Stomach (tissue), 9 donors: ENCODE data around the gene GALK1. TPM values are rescaled to one million over a fixed set of nuclear protein-coding genes. Genes with fewer than 3 reads are reported as not detected.

Experiments used
- DNase-seq, 2 donors: peaks; one replicate each; pipeline versions ENCODE4 v3.0.0 to v3.0.0-alpha.2; 2013 to 2019
- H3K27ac ChIP-seq, 5 donors: fragments of 200-600 bp in 4 of 5; sonication (generic) in 4 of 5; one replicate each; pipeline ENCODE4 v1.5.1; 2013 to 2019; ENCODE audit warnings: mild to moderate bottlenecking in 1 of 5, moderate library complexity in 1 of 5
- H3K27me3 ChIP-seq, 3 donors: fragments of 200-600 bp; sonication (generic); one replicate each; pipeline ENCODE4 v1.5.1; 2017 to 2019; ENCODE audit warnings: mixed run types in 1 of 3
- H3K36me3 ChIP-seq, 4 donors: fragments of 200-600 bp; sonication (generic); 1 replicate in 3 of 4; 2 replicates in 1 of 4; pipeline ENCODE4 v1.5.1; 2016 to 2019
- H3K4me1 ChIP-seq, 4 donors: fragments of 200-600 bp; sonication (generic); one replicate each; pipeline ENCODE4 v1.5.1; 2016 to 2019
- H3K4me3 ChIP-seq, 4 donors: fragments of 200-600 bp; sonication (generic) in 3 of 4; one replicate each; pipeline ENCODE4 v1.5.1; 2016 to 2019; ENCODE audit warnings: mild to moderate bottlenecking in 1 of 4
- H3K9me3 ChIP-seq, 4 donors: fragments of 200-600 bp; sonication (generic); one replicate each; pipeline ENCODE4 v1.5.1; 2016 to 2019
- CTCF ChIP-seq, 7 experiments: fragments of 450-650 bp in 4 of 7; fragments of 200-600 bp in 3 of 7; sonication (generic) in 3 of 7; IDR thresholded peaks; one replicate each; pipeline ENCODE4 v1.5.1; 2016 to 2019; ENCODE audit warnings: antibody characterized with exemption in 7 of 7, control low read depth in 2 of 7, mild to moderate bottlenecking in 1 of 7
- EP300 ChIP-seq: sonication (generic); formaldehyde crosslinking; IDR thresholded peaks from one replicate; pipeline ENCODE4 v1.6.1; 2017; ENCODE audit warnings: antibody characterized with exemption
- POLR2A ChIP-seq, 4 donors: fragments of 450-650 bp; IDR thresholded peaks; one replicate each; pipeline ENCODE4 v1.6.1; 2016; ENCODE audit warnings: antibody characterized with exemption in 4 of 4, control low read depth in 2 of 4, mild to moderate bottlenecking in 1 of 4, moderate library complexity in 1 of 4
- POLR2AphosphoS5 ChIP-seq, 3 donors: sonication (generic); formaldehyde crosslinking; IDR thresholded peaks; one replicate each; pipeline ENCODE4 v1.6.1; 2016; ENCODE audit warnings: antibody characterized with exemption in 3 of 3
- WGBS, 5 donors: extraction: QIAGEN DNeasy Blood & Tissue Kit in 3 of 5; methylation state at CpG; one replicate each; pipeline versions ENCODE4 v1.1.5 to v1.1.7; 2013 to 2018; 5-methylcytosine and 5-hydroxymethylcytosine counted together
- intact Hi-C: fragments of 100-400 bp; cut with DNase I; formaldehyde crosslinking; loops from one replicate; pipeline ENCODE4 v1.15.1; 2023; ENCODE audit warnings: low total_unique reads
- polyA plus RNA-seq, 3 donors: library from polyadenylated mRNA; stranded (reverse); fragments of 200-250 nt; gene quantifications; one replicate each; pipeline ENCODE4 v1.2.3, GENCODE V29; 2013
- total RNA-seq, 5 donors: library from RNA; depleted of rRNA; stranded (reverse); fragments of >200 nt; gene quantifications; one replicate each; pipeline versions ENCODE4 v1.1.0 to v1.2.3, GENCODE V29; 2014 to 2016
- donor health status: healthy with polysubstance abuse.
- donor health status: Bipolar disorder and iron deficiency.
- donor health status: healthy.

Gene GALK1
- total and polyA plus RNA-seq, 8 donors = 7.6 to 57.1 (median 34.5) TPM

DNA sequence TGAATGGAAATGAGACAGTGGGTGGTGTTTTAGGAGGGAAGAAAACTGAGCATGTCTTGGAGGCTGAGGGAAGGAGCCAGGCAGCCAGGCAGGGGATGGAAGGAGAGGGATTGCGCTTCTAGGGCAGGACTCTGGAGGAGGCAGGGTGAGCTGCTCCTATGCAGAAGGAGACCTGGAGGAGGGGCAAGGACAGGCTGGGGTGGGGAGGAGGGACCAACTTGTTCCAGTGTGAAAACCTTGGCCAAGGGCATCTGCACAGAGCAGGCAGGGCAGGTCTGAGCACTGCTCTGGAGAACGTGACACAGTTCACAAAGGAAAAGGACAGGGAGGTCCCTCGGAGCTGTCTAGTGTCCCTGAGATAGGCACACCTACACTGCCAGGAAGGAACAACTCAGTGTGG is 5.5 kb downstream of the GALK1 start:
- Histone ChIP-seq H3K36me3 (peaks cover 31 to 67% (median 64%) of the 10 kb centered on the region in 4 donors), H3K27me3 (no peaks in the 10 kb centered on the region), H3K9me3 (no peaks in the 10 kb centered on the region), H3K4me1 (peaks cover 10 to 33% (median 24%) of the 10 kb centered on the region in 4 donors), H3K27ac (peak overlapping the region in 3 of 5 donors; percentile 20 to 46 (median 33)), H3K4me3 (no peak overlapping the region)
- WGBS, 5 donors = 45 to 68% (median 48%) methylated on average over 3 of the region's 3 CpGs
- intact Hi-C loops = loop anchor here (5.0 kb wide), 1 partner anchor 92 kb away; the partner anchor contains the start of genes RECQL5 and SAP30BP
- peak; percentile 57 to 68 for DNase-seq
- TF ChIP-seq EP300 (no peak), POLR2AphosphoS5 (IDR thresholded peaks at IDR 0.05) (no peak), CTCF (IDR thresholded peaks at IDR 0.05) (no peak)

- no peak for TF ChIP-seq CTCF (IDR thresholded peaks at IDR 0.05)
- TF ChIP-seq EP300 = no peak
- no peak for TF ChIP-seq POLR2AphosphoS5 (IDR thresholded peaks at IDR 0.05)
- no peak for TF ChIP-seq POLR2A (IDR thresholded peaks at IDR 0.05)
- Histone ChIP-seq H3K4me1 (peaks cover 9 to 33% (median 20%) of the 10 kb centered on the region in 4 donors), H3K27ac (peak overlapping the region in 1 of 5 donors; percentile 33), H3K36me3 (peaks cover 33 to 78% (median 70%) of the 10 kb centered on the region in 4 donors), H3K9me3 (no peaks in the 10 kb centered on the region), H3K27me3 (no peaks in the 10 kb centered on the region), H3K4me3 (no peak overlapping the region)
- no peak for DNase-seq
- intact Hi-C loops = loop anchor here (5.0 kb wide), 1 partner anchor 91 kb away; the partner anchor contains the start of genes RECQL5 and SAP30BP
- 69 to 91% (median 90%) methylated on average over 6 to 41 of the region's 41 CpGs for WGBS, 5 donors
These were observed 6.7 kb downstream of the GALK1 start for GRCh38 chr17:75758131-75758905.

GRCh38 chr17:75757086-75757681 is 7.8 kb downstream of the GALK1 start:
- H3K9me3 ChIP-seq = no peaks in the 10 kb centered on the region
- H3K36me3 ChIP-seq = peaks cover 33 to 80% (median 72%) of the 10 kb centered on the region in 4 donors

More at GRCh38 chr17:75757086-75757681, 7.8 kb downstream of the GALK1 start:
- peaks cover 8 to 28% (median 18%) of the 10 kb centered on the region in 4 donors for H3K4me1 ChIP-seq
- no peak for DNase-seq
- intact Hi-C loops = loop anchor here (5.0 kb wide), 1 partner anchor 90 kb away; the partner anchor contains the start of genes RECQL5 and SAP30BP
- no peaks in the 10 kb centered on the region for H3K27me3 ChIP-seq
- 88 to 95% (median 90%) methylated on average over 19 to 21 of the region's 21 CpGs for WGBS, 5 donors
- H3K27ac ChIP-seq = no peak overlapping the region
- no peak overlapping the region for H3K4me3 ChIP-seq
- TF ChIP-seq POLR2A (IDR thresholded peaks at IDR 0.05) (no peak), CTCF (IDR thresholded peaks at IDR 0.05) (no peak), EP300 (no peak), POLR2AphosphoS5 (IDR thresholded peaks at IDR 0.05) (no peak)
